ENCODE data around the gene SYNPR.

GRCh38 chr3:63344661-63345060 is 66.6 kb downstream of the SYNPR start:
- TF ChIP-seq GATA3 (IDR thresholded peaks at IDR 0.05; ENCODE audit: low read depth, low read length), result no peak
- TF ChIP-seq GATA2 (IDR thresholded peaks at IDR 0.05; ENCODE audit: low read depth, low read length), result no peak

All from SH-SY5Y (cell line).